ENCODE results near the gene DHPS. TPM values are rescaled to one million over a fixed set of nuclear protein-coding genes. Genes with fewer than 3 reads are reported as not detected.

Gene DHPS
- total and polyA plus RNA-seq, 4 donors = 65.0 to 80.8 (median 74.7) TPM

GRCh38 chr19:12708641-12709040, 27.0 kb upstream of the DHPS start:
- no peak for DNase-seq
- Histone ChIP-seq H3K27me3 (ENCODE audit: control insufficient read depth in 3 of 3, insufficient read depth in 3 of 3, low read length in 2 of 3) (no peaks in the 10 kb centered on the region), H3K36me3 (ENCODE audit: control insufficient read depth in 4 of 4, insufficient read depth in 4 of 4, low read length in 4 of 4) (peaks cover 20 to 61% (median 43%) of the 10 kb centered on the region in 4 donors), H3K4me3 (no peak overlapping the region), H3K9ac (ENCODE audit: insufficient read depth in 1 of 2, low read length in 2 of 2) (no peak overlapping the region), H3K27ac (ENCODE audit: low read depth in 1 of 2, low read length in 1 of 2) (no peak overlapping the region), H3K4me1 (ENCODE audit: control insufficient read depth in 5 of 5, insufficient read depth in 5 of 5, low read length in 5 of 5) (no peaks in the 10 kb centered on the region), H3K9me3 (ENCODE audit: control insufficient read depth in 4 of 4, insufficient read depth in 3 of 4, low read length in 3 of 4) (no peaks in the 10 kb centered on the region)
- WGBS, 2 donors = 94 to 97% methylated on average over 8 of the region's 8 CpGs
- no peak for ATAC-seq (ENCODE audit: insufficient read depth, low FRiP score)
- TF ChIP-seq, protein P1, sequence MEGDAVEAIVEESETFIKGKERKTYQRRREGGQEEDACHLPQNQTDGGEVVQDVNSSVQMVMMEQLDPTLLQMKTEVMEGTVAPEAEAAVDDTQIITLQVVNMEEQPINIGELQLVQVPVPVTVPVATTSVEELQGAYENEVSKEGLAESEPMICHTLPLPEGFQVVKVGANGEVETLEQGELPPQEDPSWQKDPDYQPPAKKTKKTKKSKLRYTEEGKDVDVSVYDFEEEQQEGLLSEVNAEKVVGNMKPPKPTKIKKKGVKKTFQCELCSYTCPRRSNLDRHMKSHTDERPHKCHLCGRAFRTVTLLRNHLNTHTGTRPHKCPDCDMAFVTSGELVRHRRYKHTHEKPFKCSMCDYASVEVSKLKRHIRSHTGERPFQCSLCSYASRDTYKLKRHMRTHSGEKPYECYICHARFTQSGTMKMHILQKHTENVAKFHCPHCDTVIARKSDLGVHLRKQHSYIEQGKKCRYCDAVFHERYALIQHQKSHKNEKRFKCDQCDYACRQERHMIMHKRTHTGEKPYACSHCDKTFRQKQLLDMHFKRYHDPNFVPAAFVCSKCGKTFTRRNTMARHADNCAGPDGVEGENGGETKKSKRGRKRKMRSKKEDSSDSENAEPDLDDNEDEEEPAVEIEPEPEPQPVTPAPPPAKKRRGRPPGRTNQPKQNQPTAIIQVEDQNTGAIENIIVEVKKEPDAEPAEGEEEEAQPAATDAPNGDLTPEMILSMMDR (IDR thresholded peaks at IDR 0.05; ENCODE audit: control extremely low read depth, extremely low read depth) = no peak

- TF ChIP-seq, protein P1 (IDR thresholded peaks at IDR 0.05; ENCODE audit: control extremely low read depth, extremely low read depth) = no peak
- no peak for ATAC-seq (ENCODE audit: insufficient read depth, low FRiP score)
- Histone ChIP-seq H3K4me1 (ENCODE audit: control insufficient read depth in 5 of 5, insufficient read depth in 5 of 5, low read length in 5 of 5) (no peaks in the 10 kb centered on the region), H3K4me3 (no peak overlapping the region), H3K27ac (ENCODE audit: low read depth in 1 of 2, low read length in 1 of 2) (no peak overlapping the region), H3K36me3 (ENCODE audit: control insufficient read depth in 4 of 4, insufficient read depth in 4 of 4, low read length in 4 of 4) (peaks cover 23 to 64% (median 44%) of the 10 kb centered on the region in 4 donors), H3K9ac (ENCODE audit: insufficient read depth in 1 of 2, low read length in 2 of 2) (no peak overlapping the region), H3K9me3 (ENCODE audit: control insufficient read depth in 4 of 4, insufficient read depth in 3 of 4, low read length in 3 of 4) (no peaks in the 10 kb centered on the region), H3K27me3 (ENCODE audit: control insufficient read depth in 3 of 3, insufficient read depth in 3 of 3, low read length in 2 of 3) (no peaks in the 10 kb centered on the region)
- DNase-seq = no peak
- 95 to 97% methylated on average over 13 of the region's 13 CpGs for WGBS, 2 donors
These were observed 24.6 kb upstream of the DHPS start for GRCh38 chr19:12706332-12706718.

- DNase-seq (no peak), ATAC-seq (ENCODE audit: insufficient read depth, low FRiP score) (no peak)
- Histone ChIP-seq H3K9ac (ENCODE audit: insufficient read depth in 1 of 2, low read length in 2 of 2) (no peak overlapping the region), H3K4me1 (ENCODE audit: control insufficient read depth in 5 of 5, insufficient read depth in 5 of 5, low read length in 5 of 5) (no peaks in the 10 kb centered on the region), H3K9me3 (ENCODE audit: control insufficient read depth in 4 of 4, insufficient read depth in 3 of 4, low read length in 3 of 4) (no peaks in the 10 kb centered on the region), H3K4me3 (no peak overlapping the region), H3K36me3 (ENCODE audit: control insufficient read depth in 4 of 4, insufficient read depth in 4 of 4, low read length in 4 of 4) (peaks cover 23 to 66% (median 44%) of the 10 kb centered on the region in 4 donors), H3K27me3 (ENCODE audit: control insufficient read depth in 3 of 3, insufficient read depth in 3 of 3, low read length in 2 of 3) (no peaks in the 10 kb centered on the region), H3K27ac (ENCODE audit: low read depth in 1 of 2, low read length in 1 of 2) (no peak overlapping the region)
- WGBS, 2 donors = 94 to 96% methylated on average over 28 to 29 of the region's 29 CpGs
- TF ChIP-seq, protein P1 (IDR thresholded peaks at IDR 0.05; ENCODE audit: control extremely low read depth, extremely low read depth) = no peak
These were observed 24.1 kb upstream of the DHPS start for GRCh38 chr19:12705654-12706331.

DNA sequence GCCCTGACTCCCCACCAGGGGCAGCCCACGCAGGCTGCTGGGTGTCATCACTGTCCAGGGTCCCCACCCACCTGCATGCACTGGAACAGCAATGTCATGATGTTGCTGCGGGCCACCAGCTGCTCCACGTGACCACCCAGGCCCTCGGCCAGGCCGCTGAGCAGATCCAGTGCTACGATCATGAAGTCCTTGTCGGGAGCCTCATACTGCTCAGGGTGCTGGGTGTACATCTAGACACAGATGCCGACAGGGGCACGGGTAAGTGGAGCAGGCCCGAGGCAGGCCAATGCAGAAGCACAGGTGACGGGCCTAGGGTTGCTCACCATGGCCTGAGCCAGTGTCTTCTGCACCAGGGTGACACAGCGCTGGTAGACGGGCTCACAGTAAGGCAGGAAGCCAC, 23.5 kb upstream of the DHPS start:
- Histone ChIP-seq H3K4me1 (ENCODE audit: control insufficient read depth in 5 of 5, insufficient read depth in 5 of 5, low read length in 5 of 5) (no peaks in the 10 kb centered on the region), H3K27ac (ENCODE audit: low read depth in 1 of 2, low read length in 1 of 2) (no peak overlapping the region), H3K36me3 (ENCODE audit: control insufficient read depth in 4 of 4, insufficient read depth in 4 of 4, low read length in 4 of 4) (peaks cover 24 to 65% (median 38%) of the 10 kb centered on the region in 4 donors), H3K9me3 (ENCODE audit: control insufficient read depth in 4 of 4, insufficient read depth in 3 of 4, low read length in 3 of 4) (no peaks in the 10 kb centered on the region), H3K27me3 (ENCODE audit: control insufficient read depth in 3 of 3, insufficient read depth in 3 of 3, low read length in 2 of 3) (no peaks in the 10 kb centered on the region), H3K9ac (ENCODE audit: insufficient read depth in 1 of 2, low read length in 2 of 2) (no peak overlapping the region), H3K4me3 (no peak overlapping the region)
- 94 to 95% methylated on average over 13 of the region's 13 CpGs for WGBS, 2 donors
- TF ChIP-seq, protein P1 (IDR thresholded peaks at IDR 0.05; ENCODE audit: control extremely low read depth, extremely low read depth) = no peak
- DNase-seq (no peak), ATAC-seq (ENCODE audit: insufficient read depth, low FRiP score) (no peak)
